Prostate gland (tissue), 2 donors: ENCODE results near the gene ZMIZ1.

Source experiments
- POLR2A ChIP-seq: fragments of 450-650 bp; IDR thresholded peaks from one replicate; pipeline ENCODE4 v1.6.1; 2016; ENCODE audit warnings: antibody characterized with exemption, mild to moderate bottlenecking
- TF ChIP-seq, protein P1 (sequence below), 4 experiments: fragments of 200-600 bp in 2 of 4; fragments of 450-650 bp in 2 of 4; sonication (generic) in 2 of 4; IDR thresholded peaks; 1 replicate in 3 of 4; 2 replicates in 1 of 4; pipeline ENCODE4 v1.5.1; 2016 to 2019; ENCODE audit warnings: antibody characterized with exemption in 4 of 4, mild to moderate bottlenecking in 2 of 4, moderate library complexity in 2 of 4

DNA sequence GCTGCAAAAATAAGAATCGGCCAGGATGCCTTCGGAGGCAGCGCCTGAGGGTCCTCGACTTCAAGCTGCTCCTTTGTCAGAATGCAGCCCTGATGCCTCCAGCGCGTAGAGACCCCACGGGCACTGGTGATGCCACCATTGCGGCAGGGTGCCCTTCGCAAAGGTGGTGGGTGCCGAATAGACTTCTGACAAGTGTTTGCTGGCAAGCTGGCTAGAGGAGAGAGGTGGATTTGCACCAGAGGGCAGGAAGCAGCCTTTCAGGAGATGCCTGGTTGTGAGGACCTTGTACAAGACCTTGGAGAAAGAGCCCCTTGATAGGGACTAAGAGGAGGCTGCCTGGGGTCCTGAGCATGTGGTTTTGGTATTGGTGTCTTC lies 175.3 kb downstream of the ZMIZ1 start:
- TF ChIP-seq, protein P1, sequence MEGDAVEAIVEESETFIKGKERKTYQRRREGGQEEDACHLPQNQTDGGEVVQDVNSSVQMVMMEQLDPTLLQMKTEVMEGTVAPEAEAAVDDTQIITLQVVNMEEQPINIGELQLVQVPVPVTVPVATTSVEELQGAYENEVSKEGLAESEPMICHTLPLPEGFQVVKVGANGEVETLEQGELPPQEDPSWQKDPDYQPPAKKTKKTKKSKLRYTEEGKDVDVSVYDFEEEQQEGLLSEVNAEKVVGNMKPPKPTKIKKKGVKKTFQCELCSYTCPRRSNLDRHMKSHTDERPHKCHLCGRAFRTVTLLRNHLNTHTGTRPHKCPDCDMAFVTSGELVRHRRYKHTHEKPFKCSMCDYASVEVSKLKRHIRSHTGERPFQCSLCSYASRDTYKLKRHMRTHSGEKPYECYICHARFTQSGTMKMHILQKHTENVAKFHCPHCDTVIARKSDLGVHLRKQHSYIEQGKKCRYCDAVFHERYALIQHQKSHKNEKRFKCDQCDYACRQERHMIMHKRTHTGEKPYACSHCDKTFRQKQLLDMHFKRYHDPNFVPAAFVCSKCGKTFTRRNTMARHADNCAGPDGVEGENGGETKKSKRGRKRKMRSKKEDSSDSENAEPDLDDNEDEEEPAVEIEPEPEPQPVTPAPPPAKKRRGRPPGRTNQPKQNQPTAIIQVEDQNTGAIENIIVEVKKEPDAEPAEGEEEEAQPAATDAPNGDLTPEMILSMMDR (IDR thresholded peaks at IDR 0.05): no peak
- TF ChIP-seq POLR2A: no peak
